AG09309 (cell line): ENCODE data around the gene CEP85L.

Source experiments
- DNase-seq: peaks from one replicate; pipeline ENCODE4 v3.0.0-alpha.2; 2010; ENCODE audit warnings: low read depth
- H3K4me3 ChIP-seq: 2 replicates; pipeline ENCODE4 v1.5.1; 2011; ENCODE audit warnings: mild to moderate bottlenecking, low read depth, low read length, moderate library complexity; ENCODE audit not compliant: control insufficient read depth
- CTCF ChIP-seq: IDR thresholded peaks from 2 replicates; pipeline ENCODE4 v1.5.1; 2011; ENCODE audit warnings: mild to moderate bottlenecking, low read depth, low read length, inconsistent platforms; ENCODE audit not compliant: insufficient read depth, control insufficient read depth; ENCODE audit errors: missing control alignments

The CEP85L gene

DNA sequence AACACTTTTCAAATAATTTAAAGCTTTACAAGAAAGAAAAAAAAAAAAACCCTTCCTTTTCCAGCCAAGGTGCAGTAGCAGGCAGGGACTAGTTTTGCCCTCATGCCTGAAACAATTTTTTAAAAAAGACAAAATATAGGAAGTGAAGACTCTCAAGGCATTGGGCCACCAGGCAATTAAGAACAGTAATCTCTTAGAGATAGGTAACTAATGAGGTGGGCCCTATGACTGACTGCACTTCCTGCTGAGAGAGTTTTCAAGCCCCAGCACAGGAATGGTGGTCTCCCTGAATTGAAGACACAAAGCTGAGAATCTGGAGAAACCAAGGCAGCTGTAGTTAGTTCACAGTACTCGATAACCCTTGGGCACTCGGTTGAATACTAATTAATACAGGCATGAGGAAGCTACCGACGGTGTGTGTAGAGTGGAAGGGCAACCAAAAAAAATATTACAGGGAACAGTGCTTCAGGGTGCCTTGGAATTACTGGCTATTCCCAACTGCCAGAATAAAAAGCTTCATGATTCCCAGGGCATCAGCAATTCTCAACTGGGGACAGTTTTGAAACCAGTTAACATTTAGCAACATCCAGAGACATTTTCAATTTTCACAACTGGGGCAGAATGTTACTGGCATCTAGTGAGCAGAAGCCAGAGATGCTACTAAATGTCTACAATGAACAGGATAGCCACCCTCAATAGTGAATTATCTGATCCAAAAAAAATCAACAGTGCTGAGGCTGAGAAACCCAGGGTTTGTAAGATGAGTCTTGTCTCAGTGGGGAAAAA is 139.3 kb downstream of the CEP85L start:
- no peak overlapping the region for H3K4me3 ChIP-seq
- TF ChIP-seq CTCF: no peak
- no peak for DNase-seq

DNA sequence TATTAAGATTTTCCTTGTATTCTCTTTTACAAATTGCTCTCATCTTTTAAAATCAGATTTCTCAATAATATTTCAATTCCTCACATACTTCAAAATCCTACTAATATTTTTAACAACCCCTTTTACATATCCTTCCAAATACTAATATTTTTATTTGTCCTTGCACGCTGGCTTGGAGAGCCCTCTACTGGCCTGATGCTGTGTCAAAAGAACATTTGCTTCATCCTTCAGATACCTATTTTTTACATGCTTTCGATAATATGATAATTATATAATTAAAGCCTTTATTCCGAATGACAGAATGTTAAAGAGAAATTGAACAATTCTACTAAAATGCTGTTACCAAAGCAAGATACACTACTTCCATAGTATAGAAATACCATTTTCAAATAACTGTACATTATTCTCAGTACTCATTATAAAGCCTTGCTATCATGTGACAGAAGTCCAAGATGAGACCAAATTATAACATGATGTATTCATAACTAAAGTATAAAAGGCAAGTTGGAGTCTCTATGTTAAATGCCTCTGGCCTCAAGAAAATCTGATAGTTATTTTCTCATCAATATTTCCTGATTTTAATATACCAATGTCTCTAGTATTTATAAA is 142.3 kb downstream of the CEP85L start:
- no peak overlapping the region for H3K4me3 ChIP-seq
- DNase-seq: no peak
- peak; percentile 72 for TF ChIP-seq CTCF

- no peak for DNase-seq
- no peak overlapping the region for H3K4me3 ChIP-seq
- TF ChIP-seq CTCF: no peak
Measured at GRCh38 chr6:118507636-118508035, 143.8 kb downstream of the CEP85L start.

DNA sequence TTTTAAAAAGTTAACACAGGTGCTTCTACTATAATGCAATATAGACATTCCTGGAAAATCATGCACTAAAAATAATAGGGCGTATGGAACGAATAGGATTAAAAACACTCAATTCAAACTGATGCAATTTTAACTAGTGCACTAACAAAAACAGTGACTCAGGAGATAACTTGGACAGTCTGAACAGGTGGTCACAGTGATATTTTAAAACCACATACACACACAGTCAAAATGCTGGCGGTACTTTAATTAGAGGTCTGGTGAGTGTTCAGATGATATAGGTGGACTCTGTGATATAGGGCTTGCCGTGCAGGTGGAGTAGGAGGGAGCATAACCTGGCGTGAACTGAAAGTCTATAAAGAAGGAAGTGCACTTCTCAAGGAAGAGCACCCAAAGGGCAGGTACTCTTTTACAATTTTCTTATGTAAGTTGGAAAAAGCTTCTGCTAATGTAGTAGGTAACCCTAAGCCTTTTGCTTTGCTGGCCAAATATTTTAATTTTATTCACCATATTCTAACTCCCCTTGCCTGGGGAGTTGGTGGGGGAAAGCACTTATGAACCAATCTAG is 145.2 kb downstream of the CEP85L start:
- DNase-seq: no peak
- TF ChIP-seq CTCF: no peak
- H3K4me3 ChIP-seq: no peak overlapping the region

GRCh38 chr6:118505656-118506055 is 145.7 kb downstream of the CEP85L start:
- DNase-seq: no peak
- no peak overlapping the region for H3K4me3 ChIP-seq
- TF ChIP-seq CTCF: no peak

DNA sequence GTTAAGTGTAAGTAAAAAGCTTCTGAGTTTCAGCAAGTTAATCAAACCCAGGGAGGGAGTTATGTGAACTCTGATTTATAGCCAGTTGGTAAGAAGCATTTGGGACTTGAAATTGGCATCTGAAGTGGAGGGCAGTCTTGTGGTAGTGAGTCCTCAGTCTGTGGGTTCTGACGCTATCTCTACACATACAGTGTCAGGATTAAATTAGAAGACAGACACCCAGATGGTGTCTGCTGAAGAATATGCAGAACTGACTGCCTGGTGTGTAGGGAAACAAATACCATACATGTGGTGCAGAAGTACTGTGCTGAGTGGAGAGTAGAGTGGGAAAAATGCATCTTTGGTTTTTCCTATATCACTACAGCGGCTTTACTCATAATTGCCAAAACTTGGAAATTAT is 146.8 kb downstream of the CEP85L start:
- no peak overlapping the region for H3K4me3 ChIP-seq
- no peak for DNase-seq
- TF ChIP-seq CTCF: no peak
